Measurements from ENCODE around the gene OTP. TPM values are rescaled to one million over a fixed set of nuclear protein-coding genes. Genes with fewer than 3 reads are reported as not detected.

The OTP gene
- not detected in 2 replicates for total RNA-seq

DNA sequence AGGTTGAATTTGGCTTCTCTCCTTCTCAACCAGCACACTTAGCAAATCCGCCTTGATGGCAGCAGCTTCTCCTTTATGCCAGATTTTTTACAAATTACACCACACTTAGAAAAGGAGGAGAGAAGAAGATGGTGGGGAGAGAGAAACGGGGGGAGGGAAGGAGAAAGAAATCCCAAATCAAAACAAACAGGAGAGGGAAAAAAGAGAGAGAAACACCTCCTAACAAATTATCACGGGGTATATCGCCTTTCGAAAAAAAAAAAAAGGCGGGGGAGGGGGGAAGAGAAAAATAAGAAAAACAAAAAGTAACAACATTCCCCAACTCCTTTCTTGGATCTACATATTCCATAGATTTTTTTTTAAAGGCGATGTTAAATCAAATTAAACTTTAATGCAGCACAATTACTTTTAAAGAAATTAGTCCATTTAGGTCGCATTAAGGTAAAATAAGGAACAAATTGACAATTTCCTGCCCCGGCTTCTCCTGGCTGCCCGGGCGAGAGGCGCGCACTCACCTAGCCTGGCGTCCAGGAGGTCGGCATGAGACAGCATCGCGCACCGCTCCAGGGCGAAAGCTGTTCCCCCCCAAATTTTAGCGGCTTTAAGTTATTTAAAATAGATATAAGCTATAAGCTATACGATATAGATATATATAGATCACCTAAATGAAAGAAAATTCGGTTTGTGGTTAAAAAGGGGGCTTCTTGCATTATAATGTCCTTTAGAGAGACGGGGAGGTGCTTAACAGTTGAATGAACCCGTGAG, at the start of gene OTP:
OTP (minus strand) TSS at position 716 of the 765 bp plus-strand sequence; CDS start at position 552, 164 bp downstream.

Other genes starting within 250 kb of the OTP start
- 56.0 and 80.3 TPM in 2 replicates for gene WDR41, start 146.4 kb downstream of the OTP start, total RNA-seq
- gene TBCA, start 137.6 kb upstream of the OTP start, total RNA-seq = 77.5 and 100 TPM in 2 replicates

Measured in dermis lymphatic vessel endothelial cell (primary cell).